ENCODE measurements around the gene NTRK2.

DNA sequence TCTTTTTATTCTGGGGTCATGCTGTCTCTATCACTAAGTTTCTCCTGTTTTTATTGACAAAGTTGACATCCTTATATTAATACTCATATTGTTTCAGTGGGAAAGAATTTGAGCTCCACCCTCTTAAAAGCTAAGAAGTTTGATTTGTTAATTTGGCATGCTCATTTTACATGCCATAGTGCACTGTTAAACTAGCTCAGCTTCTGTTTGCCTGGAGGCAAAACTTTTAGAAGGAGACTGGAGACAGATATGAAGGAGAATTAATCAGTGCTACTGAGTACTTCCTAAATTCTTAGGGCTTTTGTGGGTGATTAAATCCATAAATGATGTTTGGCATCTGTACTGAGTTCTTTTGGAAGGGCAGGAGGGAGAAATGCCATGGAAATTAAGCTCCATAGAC lies 138.9 kb downstream of the NTRK2 start:
- no peak for TF ChIP-seq CTCF (IDR thresholded peaks at IDR 0.05; ENCODE audit: low read length)
- TF ChIP-seq EZH2 (IDR thresholded peaks at IDR 0.05; ENCODE audit: borderline replicate concordance, low read length) = no peak
